Neural crest cell (in vitro differentiated cells): ENCODE measurements around the gene CATSPERZ. TPM values are rescaled to one million over a fixed set of nuclear protein-coding genes. Genes with fewer than 3 reads are reported as not detected.

Experiments used
- DNase-seq: peaks from one replicate; pipeline ENCODE4 v3.0.0; 2021; ENCODE audit warnings: low read depth, mixed read lengths, low spot score
- H3K27ac Mint-ChIP-seq: one replicate; pipeline ENCODE4 v1.8.0; 2021; ENCODE audit warnings: mild to moderate bottlenecking, mixed read lengths; ENCODE audit not compliant: unreplicated experiment
- H3K27me3 Mint-ChIP-seq: 2 replicates; pipeline ENCODE4 v1.8.0; 2021; ENCODE audit warnings: low read depth, mild to moderate bottlenecking, mixed read lengths
- H3K36me3 Mint-ChIP-seq: 2 replicates; pipeline ENCODE4 v1.8.0; 2021; ENCODE audit warnings: low read depth, mild to moderate bottlenecking, mixed read lengths
- H3K4me1 Mint-ChIP-seq: 2 replicates; pipeline ENCODE4 v1.8.0; 2021; ENCODE audit warnings: mixed read lengths
- H3K4me3 Mint-ChIP-seq: one replicate; pipeline ENCODE4 v1.8.0; 2021; ENCODE audit warnings: mild to moderate bottlenecking, mixed read lengths
- H3K9me3 Mint-ChIP-seq: 2 replicates; pipeline ENCODE4 v1.8.0; 2021; ENCODE audit warnings: mixed read lengths
- total RNA-seq: library from RNA; stranded (reverse); gene quantifications from 2 replicates; pipeline ENCODE4 v1.2.1, GENCODE V29; 2021
- TF ChIP-seq, protein P1 (sequence below): fragments of 200-600 bp; sonication (generic); conservative IDR thresholded peaks from 2 replicates; pipeline ENCODE4 v1.5.0; 2021; ENCODE audit warnings: antibody characterized with exemption, mild to moderate bottlenecking

The CATSPERZ gene
- total RNA-seq, 1 donor from 2014 or later = not detected

DNA sequence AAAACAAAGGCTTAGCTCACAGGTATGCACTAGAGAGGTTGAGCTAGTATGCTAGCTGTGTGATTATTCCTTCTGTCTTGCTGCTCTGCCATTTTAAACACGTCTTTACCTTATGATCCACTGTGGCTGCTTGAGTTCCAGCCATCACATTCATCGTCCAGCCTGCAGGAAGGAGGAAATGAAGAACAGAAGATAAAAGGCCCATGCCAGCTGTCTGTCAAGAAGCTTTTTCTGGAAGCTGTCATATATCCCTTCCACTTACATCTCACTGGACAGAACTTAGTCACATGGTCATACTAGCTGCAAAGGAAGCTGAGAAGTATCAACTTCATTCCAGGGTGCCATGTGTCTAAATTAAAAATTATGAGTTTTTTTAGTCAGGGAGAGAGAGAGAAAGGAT is 27.2 kb downstream of the CATSPERZ start:
- peaks cover 6% of the 10 kb centered on the region for H3K4me1 Mint-ChIP-seq
- TF ChIP-seq, protein P1, sequence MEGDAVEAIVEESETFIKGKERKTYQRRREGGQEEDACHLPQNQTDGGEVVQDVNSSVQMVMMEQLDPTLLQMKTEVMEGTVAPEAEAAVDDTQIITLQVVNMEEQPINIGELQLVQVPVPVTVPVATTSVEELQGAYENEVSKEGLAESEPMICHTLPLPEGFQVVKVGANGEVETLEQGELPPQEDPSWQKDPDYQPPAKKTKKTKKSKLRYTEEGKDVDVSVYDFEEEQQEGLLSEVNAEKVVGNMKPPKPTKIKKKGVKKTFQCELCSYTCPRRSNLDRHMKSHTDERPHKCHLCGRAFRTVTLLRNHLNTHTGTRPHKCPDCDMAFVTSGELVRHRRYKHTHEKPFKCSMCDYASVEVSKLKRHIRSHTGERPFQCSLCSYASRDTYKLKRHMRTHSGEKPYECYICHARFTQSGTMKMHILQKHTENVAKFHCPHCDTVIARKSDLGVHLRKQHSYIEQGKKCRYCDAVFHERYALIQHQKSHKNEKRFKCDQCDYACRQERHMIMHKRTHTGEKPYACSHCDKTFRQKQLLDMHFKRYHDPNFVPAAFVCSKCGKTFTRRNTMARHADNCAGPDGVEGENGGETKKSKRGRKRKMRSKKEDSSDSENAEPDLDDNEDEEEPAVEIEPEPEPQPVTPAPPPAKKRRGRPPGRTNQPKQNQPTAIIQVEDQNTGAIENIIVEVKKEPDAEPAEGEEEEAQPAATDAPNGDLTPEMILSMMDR = no peak
- no peak overlapping the region for H3K27ac Mint-ChIP-seq
- H3K36me3 Mint-ChIP-seq = no peaks in the 10 kb centered on the region
- no peaks in the 10 kb centered on the region for H3K27me3 Mint-ChIP-seq
- no peak overlapping the region for H3K4me3 Mint-ChIP-seq
- no peaks in the 10 kb centered on the region for H3K9me3 Mint-ChIP-seq
- no peak for DNase-seq

DNA sequence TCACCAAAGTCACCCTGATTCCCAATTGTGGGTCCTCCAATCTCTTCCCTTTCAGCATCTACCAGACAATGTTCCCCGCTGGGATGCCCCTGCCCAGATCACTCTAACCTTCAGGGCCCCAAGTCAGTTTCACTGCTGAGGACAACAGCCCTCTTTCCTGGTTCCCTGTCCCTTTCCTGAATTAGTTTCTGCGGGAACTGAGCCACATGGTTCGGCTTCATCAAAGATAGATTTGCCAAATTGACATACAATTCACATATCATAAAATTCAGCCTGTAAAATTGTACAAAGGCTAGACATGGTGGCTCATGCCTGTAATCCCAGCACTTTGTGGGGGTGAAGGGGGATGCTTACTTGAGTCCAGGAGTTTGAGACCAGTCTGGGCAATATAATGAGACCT is 27.8 kb downstream of the CATSPERZ start:
- Mint-ChIP-seq H3K4me1 (peaks cover 6% of the 10 kb centered on the region), H3K27ac (no peak overlapping the region), H3K27me3 (no peaks in the 10 kb centered on the region), H3K36me3 (no peaks in the 10 kb centered on the region), H3K4me3 (no peak overlapping the region), H3K9me3 (no peaks in the 10 kb centered on the region)
- DNase-seq = no peak
- TF ChIP-seq, protein P1 = no peak

DNA sequence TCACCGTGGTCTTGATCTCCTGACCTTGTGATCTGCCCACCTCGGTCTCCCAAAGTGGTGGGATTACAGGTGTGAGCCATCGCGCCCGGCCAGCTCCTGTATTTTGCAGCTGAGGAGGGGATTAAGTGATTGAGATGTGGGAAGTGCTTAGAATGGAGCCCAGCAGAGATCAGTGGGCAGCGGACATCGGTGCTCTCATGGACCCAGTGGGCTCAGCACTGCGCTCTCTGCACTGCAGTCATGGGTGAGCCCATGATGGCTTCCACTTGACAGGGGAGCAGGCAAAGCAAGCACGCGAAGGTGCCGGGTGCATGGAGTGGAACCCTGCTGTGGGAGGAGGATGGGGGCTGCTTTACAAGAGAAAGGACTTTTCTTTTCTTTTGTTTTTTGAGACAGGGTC is 30.7 kb downstream of the CATSPERZ start:
- Mint-ChIP-seq H3K36me3 (no peaks in the 10 kb centered on the region), H3K27ac (no peak overlapping the region), H3K9me3 (no peaks in the 10 kb centered on the region), H3K4me1 (peaks cover 5% of the 10 kb centered on the region), H3K27me3 (no peaks in the 10 kb centered on the region), H3K4me3 (no peak overlapping the region)
- TF ChIP-seq, protein P1 = no peak
- DNase-seq = no peak

DNA sequence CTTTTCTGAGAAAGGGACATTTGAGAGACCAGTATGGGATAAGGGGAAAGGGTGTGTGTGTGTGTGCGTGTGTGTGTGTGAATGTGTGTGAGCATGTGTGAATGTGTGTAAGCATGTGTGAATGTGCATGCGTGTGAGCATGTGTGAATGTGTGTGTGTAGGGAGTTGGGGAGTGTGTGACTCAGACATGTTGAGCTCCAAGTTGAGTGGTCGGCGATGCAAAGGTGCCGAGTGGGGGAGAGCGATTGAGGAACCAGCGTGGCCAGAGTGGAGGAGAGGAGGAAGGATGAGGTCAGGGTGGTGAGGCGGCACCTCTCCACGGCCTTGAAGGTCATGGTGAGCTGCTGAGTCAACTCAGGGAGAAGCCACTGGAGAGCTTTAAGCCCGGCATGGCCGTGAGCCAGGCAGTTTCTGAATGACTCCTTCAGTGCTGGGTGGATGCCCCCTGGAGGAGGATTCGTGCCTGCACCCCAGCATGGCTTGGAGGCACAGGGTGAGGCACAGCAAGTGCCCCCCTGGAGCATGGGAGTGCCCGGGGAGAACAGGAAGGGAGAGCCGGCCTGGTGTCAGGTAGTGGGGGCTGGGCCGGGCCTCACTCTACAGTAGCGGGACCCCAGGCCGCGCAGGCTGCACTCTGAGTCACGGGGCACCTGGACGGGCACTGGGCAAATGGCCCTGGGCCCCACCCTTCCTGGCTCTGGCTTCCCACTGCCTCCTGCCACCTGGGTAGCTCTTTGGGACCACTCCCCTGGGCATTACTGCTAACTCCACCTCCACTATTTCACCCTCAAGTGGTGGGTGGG is 31.6 kb downstream of the CATSPERZ start:
- Mint-ChIP-seq H3K27ac (peak overlapping the region; percentile 15), H3K9me3 (no peaks in the 10 kb centered on the region), H3K4me1 (peaks cover 5% of the 10 kb centered on the region), H3K36me3 (no peaks in the 10 kb centered on the region), H3K4me3 (no peak overlapping the region), H3K27me3 (no peaks in the 10 kb centered on the region)
- TF ChIP-seq, protein P1 = peak; percentile 45
- DNase-seq = no peak

DNA sequence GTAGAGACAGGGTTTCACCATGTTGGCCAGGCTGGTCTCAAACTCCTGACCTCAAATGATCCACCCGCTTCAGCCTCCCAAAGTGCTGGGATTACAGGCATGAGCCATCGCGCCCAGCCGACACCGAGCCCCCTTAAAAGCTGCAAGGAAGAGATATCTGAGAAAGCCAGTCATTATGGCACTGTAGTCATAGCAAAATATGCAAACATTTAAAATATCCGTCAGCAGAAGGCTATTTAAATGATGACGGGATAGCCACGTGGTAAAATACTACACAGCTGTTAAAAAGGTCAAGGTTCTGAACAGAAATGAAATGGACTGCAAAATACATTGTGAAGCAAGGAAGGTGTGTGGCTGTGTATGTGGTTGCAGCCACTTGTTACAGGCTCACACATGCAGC is 33.4 kb downstream of the CATSPERZ start:
- no peaks in the 10 kb centered on the region for H3K36me3 Mint-ChIP-seq

More for the DNA sequence above, 33.4 kb downstream of the CATSPERZ start:
- no peak overlapping the region for H3K27ac Mint-ChIP-seq
- no peak for DNase-seq
- no peak overlapping the region for H3K4me3 Mint-ChIP-seq
- TF ChIP-seq, protein P1 = no peak
- H3K9me3 Mint-ChIP-seq = no peaks in the 10 kb centered on the region
- no peaks in the 10 kb centered on the region for H3K27me3 Mint-ChIP-seq
- H3K4me1 Mint-ChIP-seq = peaks cover 5% of the 10 kb centered on the region
